HCT116 (cell line): ENCODE measurements around the gene HOXD10. TPM values are rescaled to one million over a fixed set of nuclear protein-coding genes. Genes with fewer than 3 reads are reported as not detected.

ENCODE experiments used
- ATAC-seq: fragments of 200-7000 bp; cut with Tn5 transposase; 2 replicates; pipeline ENCODE4 v1.9.1; 2020; ENCODE audit warnings: mild to moderate bottlenecking, moderate library complexity
- BruUV-seq: library from RNA; stranded (reverse); fragments of 400-500 nt; replicated peaks from 2 replicates; lab custom pipeline; 2021; lab: Mats Ljungman, UMichigan
- CTCF ChIA-PET: fragments of 300-600 bp; sonication (Branson Sonifier 250); formaldehyde crosslinking; loops from one replicate; lab custom pipeline; 2021; ENCODE audit warnings: antibody characterized with exemption; lab: Charles Lee
- POLR2A ChIA-PET: fragments of 300-600, 350-600 bp; sonication (Branson Sonifier 250); formaldehyde crosslinking; loops from one replicate; lab custom pipeline; 2021; ENCODE audit warnings: antibody characterized with exemption; lab: Charles Lee
- RAD21 ChIA-PET, 2 experiments: fragments of 300-600 bp; sonication (Branson Sonifier 250); formaldehyde crosslinking; loops; one replicate each; lab custom pipeline; 2023; ENCODE audit warnings: low total read pairs in 2 of 2; ENCODE audit not compliant: uncharacterized antibody in 2 of 2, unreplicated experiment in 2 of 2, low non-redundant PET in 1 of 2; lab: Charles Lee
- DNase-seq: peaks from one replicate; pipeline ENCODE4 v3.0.0-alpha.2; 2010; ENCODE audit warnings: low read depth, low spot score
- H2AFZ ChIP-seq: fragments of 200-600 bp; shearing (Covaris generic), sonication (generic); 2 replicates; pipeline ENCODE4 v1.6.1; 2017; ENCODE audit warnings: low read depth, mixed run types, mixed read lengths, antibody characterized with exemption, low read length; ENCODE audit not compliant: poor library complexity, severe bottlenecking
- H3K27ac ChIP-seq: 2 replicates; pipeline ENCODE4 v1.5.1; 2012; ENCODE audit warnings: low read depth, low read length
- H3K27me3 ChIP-seq: fragments of 200-600 bp; sonication (generic); 2 replicates; pipeline ENCODE4 v1.6.1; 2016; ENCODE audit warnings: mixed run types, low read length, mixed read lengths; ENCODE audit not compliant: insufficient read depth
- H3K36me3 ChIP-seq, 2 experiments: fragments of 200-500 bp in 1 of 2; fragments of 200-600 bp in 1 of 2; sonication (Bioruptor generic) in 1 of 2; sonication (generic) in 1 of 2; 2 replicates each; pipeline versions ENCODE4 v1.5.1 to v1.6.1; 2014 to 2016; ENCODE audit warnings: low read length in 2 of 2, inconsistent platforms in 1 of 2, mixed read lengths in 1 of 2, mixed run types in 1 of 2; ENCODE audit not compliant: insufficient read depth in 2 of 2, control insufficient read depth in 1 of 2
- H3K4me1 ChIP-seq, 2 experiments: fragments of 200-600 bp in 1 of 2; sonication (generic) in 1 of 2; 2 replicates each; pipeline versions ENCODE4 v1.5.1 to v1.6.1; 2012 to 2017; ENCODE audit warnings: low read length in 2 of 2, inconsistent platforms in 1 of 2, mild to moderate bottlenecking in 1 of 2, mixed read lengths in 1 of 2, mixed run types in 1 of 2, moderate library complexity in 1 of 2; ENCODE audit not compliant: insufficient read depth in 2 of 2, control insufficient read depth in 1 of 2
- H3K4me2 ChIP-seq: fragments of 200-600 bp; sonication (generic); 2 replicates; pipeline ENCODE4 v1.6.1; 2017; ENCODE audit warnings: mixed run types, low read length, mixed read lengths
- H3K4me3 ChIP-seq, 2 experiments: fragments of 200-600 bp in 1 of 2; sonication (generic) in 1 of 2; replicated peaks in 1 of 2; 2 replicates each; pipeline ENCODE4 v1.5.1; 2011 to 2016; ENCODE audit warnings: low read length in 2 of 2, control low read depth in 1 of 2, low read depth in 1 of 2, mild to moderate bottlenecking in 1 of 2, mixed read lengths in 1 of 2, mixed run types in 1 of 2
- H3K79me2 ChIP-seq: fragments of 200-600 bp; sonication (generic); 2 replicates; pipeline ENCODE4 v1.6.1; 2017; ENCODE audit warnings: mild to moderate bottlenecking, mixed run types, low read length, moderate library complexity, mixed read lengths; ENCODE audit not compliant: insufficient read depth
- H3K9ac ChIP-seq: fragments of 200-600 bp; sonication (generic); 2 replicates; pipeline ENCODE4 v1.6.1; 2016; ENCODE audit warnings: low read length, mixed read lengths
- H3K9me2 ChIP-seq: fragments of 200-600 bp; sonication (generic), shearing (Covaris generic); 2 replicates; pipeline ENCODE4 v1.6.1; 2017; ENCODE audit warnings: mixed run types, mild to moderate bottlenecking, moderate library complexity; ENCODE audit not compliant: insufficient read depth
- H3K9me3 ChIP-seq, 2 experiments: fragments of 200-500 bp in 1 of 2; fragments of 200-600 bp in 1 of 2; sonication (Bioruptor generic) in 1 of 2; sonication (generic) in 1 of 2; 2 replicates each; pipeline ENCODE4 v1.6.1; 2014 to 2017; ENCODE audit warnings: low read length in 2 of 2, mixed read lengths in 2 of 2, inconsistent platforms in 1 of 2, low read depth in 1 of 2, mild to moderate bottlenecking in 1 of 2, mixed run types in 1 of 2, moderate library complexity in 1 of 2; ENCODE audit not compliant: control insufficient read depth in 1 of 2, insufficient read depth in 1 of 2
- H4K20me1 ChIP-seq: fragments of 200-600 bp; sonication (generic), shearing (Covaris generic); 2 replicates; pipeline ENCODE4 v1.6.1; 2017; ENCODE audit warnings: mixed run types, mild to moderate bottlenecking, moderate library complexity; ENCODE audit not compliant: insufficient read depth
- ELF1 ChIP-seq: IDR thresholded peaks from 2 replicates; pipeline ENCODE4 v1.6.1; 2012; ENCODE audit warnings: low read depth, borderline replicate concordance
- EZH2phosphoT487 ChIP-seq: fragments of 200-600 bp; IDR thresholded peaks from 2 replicates; pipeline ENCODE4 v1.6.1; 2018; ENCODE audit warnings: antibody characterized with exemption, borderline replicate concordance
- FOSL1 ChIP-seq: IDR thresholded peaks from 2 replicates; pipeline ENCODE4 v1.6.1; 2012; ENCODE audit warnings: low read depth
- JUND ChIP-seq: IDR thresholded peaks from 2 replicates; pipeline ENCODE4 v1.6.1; 2012
- RAD21 ChIP-seq: IDR thresholded peaks from 2 replicates; pipeline ENCODE4 v1.6.1; 2012; ENCODE audit warnings: low read depth, mild to moderate bottlenecking
- ZNF274 ChIP-seq: fragments of 200-500 bp; sonication (Bioruptor generic); IDR thresholded peaks from 2 replicates; pipeline ENCODE4 v1.6.1; 2014; ENCODE audit warnings: mild to moderate bottlenecking, low read depth, low read length, inconsistent platforms
- intact Hi-C: fragments of 100-400 bp; cut with micrococcal nuclease; formaldehyde crosslinking; loops from 2 replicates; pipeline ENCODE4 v1.10.0; 2022
- total RNA-seq: library from RNA; stranded (reverse); gene quantifications from one replicate; pipeline ENCODE4 v1.2.1, GENCODE V29; 2021; ENCODE audit not compliant: unreplicated experiment
- TF ChIP-seq, protein P1 (sequence below): IDR thresholded peaks from 2 replicates; pipeline ENCODE4 v1.6.1; 2011; ENCODE audit warnings: mild to moderate bottlenecking, low read length, moderate library complexity; ENCODE audit not compliant: insufficient replicate concordance; ENCODE audit errors: extremely low read depth
- TF ChIP-seq, protein P2 (sequence below), 3 experiments: fragments of 200-600 bp in 1 of 3; sonication (generic) in 1 of 3; IDR thresholded peaks in 2 of 3; conservative IDR thresholded peaks in 1 of 3; 2 replicates each; pipeline ENCODE4 v1.5.1; 2012 to 2017; ENCODE audit warnings: low read depth in 2 of 3, low read length in 2 of 3, antibody characterized with exemption in 1 of 3, borderline replicate concordance in 1 of 3, control low read depth in 1 of 3, mild to moderate bottlenecking in 1 of 3, mixed read lengths in 1 of 3, mixed run types in 1 of 3, moderate library complexity in 1 of 3; ENCODE audit not compliant: insufficient read depth in 1 of 3
- TF ChIP-seq, protein P3 (sequence below): IDR thresholded peaks from 2 replicates; pipeline ENCODE4 v1.6.1; 2012; ENCODE audit warnings: low read depth

HOXD10 gene
- total RNA-seq, 1 experiment from 2014 or later: not detected

DNA sequence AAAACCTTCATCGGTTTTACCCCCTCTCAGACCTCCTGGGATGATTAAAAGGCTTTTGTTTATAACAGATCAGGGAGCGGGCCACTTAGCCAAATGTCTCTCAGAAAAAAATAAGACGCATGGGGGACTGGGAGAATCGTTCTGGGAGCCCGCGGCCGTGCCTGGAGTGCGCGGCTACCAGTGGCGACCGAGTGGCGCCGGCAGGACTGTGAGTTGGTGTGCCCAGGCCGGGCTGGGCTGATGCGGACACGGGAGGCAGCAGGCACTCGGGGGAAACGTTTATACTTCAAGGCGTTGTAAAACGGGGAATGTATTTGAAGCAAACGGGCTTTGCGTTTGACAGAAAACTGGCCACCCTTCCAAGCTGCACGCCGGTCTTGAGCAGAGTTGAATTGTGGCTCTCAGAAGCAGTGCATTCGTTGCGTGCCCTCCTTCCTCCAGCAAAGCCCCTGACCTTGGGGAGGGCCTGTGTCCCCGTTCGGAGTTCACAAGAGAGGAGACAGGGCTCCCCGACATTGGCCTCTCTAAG, 4.7 kb upstream of the HOXD10 start:
- no peak overlapping the region for H3K4me2 ChIP-seq
- CTCF ChIA-PET: interaction anchor here (0.6 to 2.2 kb wide), 7 partner anchors 9 to 542 kb away, joined by 3 to 11 read pairs (median 7); no protein-coding TSS in a partner anchor
- POLR2A ChIA-PET: no interaction called here
- H3K4me3 ChIP-seq: no peak overlapping the region
- H3K9me3 ChIP-seq: no peaks in the 10 kb centered on the region
- no peaks in the 10 kb centered on the region for H4K20me1 ChIP-seq
- ATAC-seq (no peak), DNase-seq (no peak)
- H3K9ac ChIP-seq: no peak overlapping the region
- H3K27ac ChIP-seq: no peak overlapping the region
- peak overlapping the region; percentile 88 for H2AFZ ChIP-seq
- H3K9me2 ChIP-seq: no peaks in the 10 kb centered on the region
- BruUV-seq: no TSS peak
- TF ChIP-seq EZH2phosphoT487 (no peak), JUND (no peak), ELF1 (no peak)
- no peaks in the 10 kb centered on the region for H3K79me2 ChIP-seq
- RAD21 ChIA-PET: no interaction called here
- H3K4me1 ChIP-seq: peaks cover 0 to 11% of the 10 kb centered on the region in 2 experiments; a peak in 1 of 4 replicates
- intact Hi-C loops: no loop called here
- H3K27me3 ChIP-seq: no peaks in the 10 kb centered on the region
- no peaks in the 10 kb centered on the region for H3K36me3 ChIP-seq

DNA sequence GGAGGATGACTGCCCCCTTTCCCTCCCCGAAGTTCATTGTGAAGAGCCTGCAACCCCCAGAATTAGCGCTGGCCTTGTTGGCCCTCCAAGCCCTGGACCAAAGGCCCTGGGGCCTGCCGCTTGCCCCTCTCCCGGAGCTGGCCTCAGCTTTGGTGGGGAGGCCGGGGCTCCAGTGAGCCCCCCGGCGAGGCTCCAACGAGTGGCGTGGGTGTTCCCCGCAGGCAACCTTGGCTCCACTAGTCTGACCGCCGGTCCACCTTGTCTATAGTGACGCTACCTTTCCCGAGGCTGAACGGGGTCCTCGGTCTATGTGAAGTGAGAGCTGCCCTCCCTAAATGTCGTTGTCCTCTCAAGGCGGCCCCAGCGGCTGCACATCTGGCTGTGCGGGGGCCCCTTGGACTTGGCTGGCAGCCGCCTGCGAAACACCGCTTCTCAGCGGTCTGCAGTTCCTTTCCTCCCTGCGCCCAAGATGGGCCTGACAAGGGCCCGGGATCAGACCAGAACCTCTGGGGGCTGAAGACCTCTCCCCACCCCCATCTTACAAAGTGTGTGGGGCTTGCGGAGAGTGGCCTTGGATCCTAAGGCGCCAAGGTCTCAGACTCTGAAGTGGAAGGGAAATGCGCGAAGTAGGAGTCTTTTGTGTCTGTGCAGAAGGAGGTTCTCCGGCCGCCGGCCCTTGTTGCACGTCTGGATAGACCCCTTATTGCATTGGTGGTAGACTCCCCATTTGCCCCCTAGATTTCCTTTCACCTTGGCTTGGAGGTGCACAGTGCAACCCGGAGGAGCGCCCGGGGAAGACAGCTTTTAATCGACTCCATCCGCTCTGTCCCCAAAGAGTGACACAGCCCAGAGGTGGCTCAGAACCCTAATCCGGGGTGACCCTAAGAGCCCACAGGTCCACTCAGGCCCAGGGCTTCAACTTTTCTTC, 3.9 kb upstream of the HOXD10 start:
- Histone ChIP-seq H3K9ac (no peak overlapping the region), H3K27me3 (no peaks in the 10 kb centered on the region), H3K79me2 (no peaks in the 10 kb centered on the region), H3K9me3 (no peaks in the 10 kb centered on the region), H3K27ac (no peak overlapping the region), H2AFZ (no peak overlapping the region), H4K20me1 (no peaks in the 10 kb centered on the region), H3K4me1 (peaks cover 0 to 7% of the 10 kb centered on the region in 2 experiments; a peak in 1 of 4 replicates), H3K4me2 (no peak overlapping the region), H3K36me3 (no peaks in the 10 kb centered on the region), H3K9me2 (no peaks in the 10 kb centered on the region), H3K4me3 (no peak overlapping the region)
- DNase-seq: no peak
- POLR2A ChIA-PET: no interaction called here
- RAD21 ChIA-PET: no interaction called here
- intact Hi-C loops: no loop called here
- CTCF ChIA-PET: no interaction called here
- no TSS peak for BruUV-seq
- ATAC-seq: no peak
- TF ChIP-seq FOSL1 (no peak), RAD21 (no peak), JUND (no peak), ZNF274 (no peak)
- TF ChIP-seq, protein P1, sequence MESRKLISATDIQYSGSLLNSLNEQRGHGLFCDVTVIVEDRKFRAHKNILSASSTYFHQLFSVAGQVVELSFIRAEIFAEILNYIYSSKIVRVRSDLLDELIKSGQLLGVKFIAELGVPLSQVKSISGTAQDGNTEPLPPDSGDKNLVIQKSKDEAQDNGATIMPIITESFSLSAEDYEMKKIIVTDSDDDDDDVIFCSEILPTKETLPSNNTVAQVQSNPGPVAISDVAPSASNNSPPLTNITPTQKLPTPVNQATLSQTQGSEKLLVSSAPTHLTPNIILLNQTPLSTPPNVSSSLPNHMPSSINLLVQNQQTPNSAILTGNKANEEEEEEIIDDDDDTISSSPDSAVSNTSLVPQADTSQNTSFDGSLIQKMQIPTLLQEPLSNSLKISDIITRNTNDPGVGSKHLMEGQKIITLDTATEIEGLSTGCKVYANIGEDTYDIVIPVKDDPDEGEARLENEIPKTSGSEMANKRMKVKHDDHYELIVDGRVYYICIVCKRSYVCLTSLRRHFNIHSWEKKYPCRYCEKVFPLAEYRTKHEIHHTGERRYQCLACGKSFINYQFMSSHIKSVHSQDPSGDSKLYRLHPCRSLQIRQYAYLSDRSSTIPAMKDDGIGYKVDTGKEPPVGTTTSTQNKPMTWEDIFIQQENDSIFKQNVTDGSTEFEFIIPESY: no peak
- TF ChIP-seq, protein P2, sequence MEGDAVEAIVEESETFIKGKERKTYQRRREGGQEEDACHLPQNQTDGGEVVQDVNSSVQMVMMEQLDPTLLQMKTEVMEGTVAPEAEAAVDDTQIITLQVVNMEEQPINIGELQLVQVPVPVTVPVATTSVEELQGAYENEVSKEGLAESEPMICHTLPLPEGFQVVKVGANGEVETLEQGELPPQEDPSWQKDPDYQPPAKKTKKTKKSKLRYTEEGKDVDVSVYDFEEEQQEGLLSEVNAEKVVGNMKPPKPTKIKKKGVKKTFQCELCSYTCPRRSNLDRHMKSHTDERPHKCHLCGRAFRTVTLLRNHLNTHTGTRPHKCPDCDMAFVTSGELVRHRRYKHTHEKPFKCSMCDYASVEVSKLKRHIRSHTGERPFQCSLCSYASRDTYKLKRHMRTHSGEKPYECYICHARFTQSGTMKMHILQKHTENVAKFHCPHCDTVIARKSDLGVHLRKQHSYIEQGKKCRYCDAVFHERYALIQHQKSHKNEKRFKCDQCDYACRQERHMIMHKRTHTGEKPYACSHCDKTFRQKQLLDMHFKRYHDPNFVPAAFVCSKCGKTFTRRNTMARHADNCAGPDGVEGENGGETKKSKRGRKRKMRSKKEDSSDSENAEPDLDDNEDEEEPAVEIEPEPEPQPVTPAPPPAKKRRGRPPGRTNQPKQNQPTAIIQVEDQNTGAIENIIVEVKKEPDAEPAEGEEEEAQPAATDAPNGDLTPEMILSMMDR (IDR thresholded peaks at IDR 0.05 in 2 of 3, conservative IDR thresholded peaks at IDR 0.05 in 1 of 3; ENCODE audit: borderline replicate concordance in 1 of 3, insufficient read depth in 1 of 3, low read depth in 2 of 3, low read length in 2 of 3): no peak
- TF ChIP-seq, protein P3, sequence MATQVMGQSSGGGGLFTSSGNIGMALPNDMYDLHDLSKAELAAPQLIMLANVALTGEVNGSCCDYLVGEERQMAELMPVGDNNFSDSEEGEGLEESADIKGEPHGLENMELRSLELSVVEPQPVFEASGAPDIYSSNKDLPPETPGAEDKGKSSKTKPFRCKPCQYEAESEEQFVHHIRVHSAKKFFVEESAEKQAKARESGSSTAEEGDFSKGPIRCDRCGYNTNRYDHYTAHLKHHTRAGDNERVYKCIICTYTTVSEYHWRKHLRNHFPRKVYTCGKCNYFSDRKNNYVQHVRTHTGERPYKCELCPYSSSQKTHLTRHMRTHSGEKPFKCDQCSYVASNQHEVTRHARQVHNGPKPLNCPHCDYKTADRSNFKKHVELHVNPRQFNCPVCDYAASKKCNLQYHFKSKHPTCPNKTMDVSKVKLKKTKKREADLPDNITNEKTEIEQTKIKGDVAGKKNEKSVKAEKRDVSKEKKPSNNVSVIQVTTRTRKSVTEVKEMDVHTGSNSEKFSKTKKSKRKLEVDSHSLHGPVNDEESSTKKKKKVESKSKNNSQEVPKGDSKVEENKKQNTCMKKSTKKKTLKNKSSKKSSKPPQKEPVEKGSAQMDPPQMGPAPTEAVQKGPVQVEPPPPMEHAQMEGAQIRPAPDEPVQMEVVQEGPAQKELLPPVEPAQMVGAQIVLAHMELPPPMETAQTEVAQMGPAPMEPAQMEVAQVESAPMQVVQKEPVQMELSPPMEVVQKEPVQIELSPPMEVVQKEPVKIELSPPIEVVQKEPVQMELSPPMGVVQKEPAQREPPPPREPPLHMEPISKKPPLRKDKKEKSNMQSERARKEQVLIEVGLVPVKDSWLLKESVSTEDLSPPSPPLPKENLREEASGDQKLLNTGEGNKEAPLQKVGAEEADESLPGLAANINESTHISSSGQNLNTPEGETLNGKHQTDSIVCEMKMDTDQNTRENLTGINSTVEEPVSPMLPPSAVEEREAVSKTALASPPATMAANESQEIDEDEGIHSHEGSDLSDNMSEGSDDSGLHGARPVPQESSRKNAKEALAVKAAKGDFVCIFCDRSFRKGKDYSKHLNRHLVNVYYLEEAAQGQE: no peak
